ENCODE results near the gene BCL2L1. TPM values are rescaled to one million over a fixed set of nuclear protein-coding genes. Genes with fewer than 3 reads are reported as not detected.

BCL2L1 gene
- total RNA-seq, 2 experiments from 2014 or later: 57.1 to 58.8 TPM

DNA sequence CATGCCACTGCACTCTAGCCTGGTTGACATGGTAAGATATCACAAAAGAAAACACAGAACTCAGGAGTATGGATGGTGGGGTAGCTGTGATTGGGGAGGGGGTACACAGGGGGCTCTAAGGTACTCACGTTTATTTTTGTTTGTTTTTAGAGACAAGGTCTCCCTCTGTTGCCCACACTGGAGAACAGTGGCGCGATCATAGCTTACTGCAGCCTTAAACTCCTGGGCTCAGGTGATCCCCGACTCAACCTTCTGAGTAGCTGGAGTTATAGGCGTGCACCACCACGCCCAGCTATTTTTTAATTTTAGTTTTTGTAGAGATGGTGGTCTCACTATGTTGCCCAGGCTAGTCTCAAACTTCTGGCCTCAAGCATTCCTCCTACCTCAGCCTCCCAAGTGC is 29.3 kb downstream of the BCL2L1 start:
- ChIA-PET POLR2A (no interaction called here), CTCF (interaction anchor here (0.6 to 2.7 kb wide), 9 partner anchors 9 to 671 kb away, joined by 3 to 11 read pairs (median 3); no protein-coding TSS in a partner anchor)
- no peak overlapping the region for H3K4me3 Mint-ChIP-seq
- DNase-seq: no peak
- peaks cover 47% of the 10 kb centered on the region for H3K36me3 Mint-ChIP-seq (ENCODE audit: low read depth)
- no peaks in the 10 kb centered on the region for H3K9me3 Mint-ChIP-seq
- H3K27me3 Mint-ChIP-seq: no peaks in the 10 kb centered on the region
- peaks cover 56% of the 10 kb centered on the region for H3K4me1 Mint-ChIP-seq
- H3K27ac Mint-ChIP-seq: peak overlapping the region; percentile 41

DNA sequence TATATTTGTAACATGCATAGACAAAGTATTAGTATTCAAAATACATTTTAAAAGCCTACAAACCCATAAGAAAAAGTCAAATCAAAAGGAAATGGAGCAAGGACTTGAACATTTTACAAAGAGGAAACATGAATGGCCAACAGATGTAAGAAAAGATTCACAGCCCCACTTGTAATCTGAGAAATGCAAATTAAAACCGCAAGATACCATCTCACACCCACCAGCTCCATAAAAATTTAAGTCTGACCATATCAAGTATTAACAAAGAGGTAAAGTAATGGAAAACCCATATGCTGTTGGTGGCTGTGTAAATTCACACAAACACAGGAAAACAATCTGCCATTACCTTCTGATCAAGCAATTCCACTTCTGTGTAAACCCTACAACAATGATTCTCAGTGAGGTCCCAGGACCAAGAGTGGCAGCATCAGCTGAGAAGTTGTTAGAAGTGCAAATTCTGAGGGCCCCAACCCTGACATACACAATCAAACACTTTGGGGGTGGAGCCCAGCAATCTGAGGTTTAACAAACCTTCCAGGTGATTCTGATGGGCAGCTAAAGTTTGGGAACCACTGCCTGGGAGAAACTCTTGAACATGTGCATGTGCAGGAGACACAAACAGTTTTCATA is 30.9 kb downstream of the BCL2L1 start:
- no peaks in the 10 kb centered on the region for H3K27me3 Mint-ChIP-seq
- H3K4me3 Mint-ChIP-seq: no peak overlapping the region
- POLR2A ChIA-PET: interaction anchor here (0.8 kb wide), 1 partner anchor 17 kb away, joined by 3 read pairs; no protein-coding TSS in a partner anchor
- H3K27ac Mint-ChIP-seq: peak overlapping the region; percentile 70
- peaks cover 56% of the 10 kb centered on the region for H3K36me3 Mint-ChIP-seq (ENCODE audit: low read depth)
- H3K9me3 Mint-ChIP-seq: no peaks in the 10 kb centered on the region
- peaks cover 60% of the 10 kb centered on the region for H3K4me1 Mint-ChIP-seq
- CTCF ChIA-PET: interaction anchor here (1.5 to 2.7 kb wide), 3 partner anchors 8 to 79 kb away, joined by 5 to 11 read pairs (median 5); no protein-coding TSS in a partner anchor
- DNase-seq: no peak

DNA sequence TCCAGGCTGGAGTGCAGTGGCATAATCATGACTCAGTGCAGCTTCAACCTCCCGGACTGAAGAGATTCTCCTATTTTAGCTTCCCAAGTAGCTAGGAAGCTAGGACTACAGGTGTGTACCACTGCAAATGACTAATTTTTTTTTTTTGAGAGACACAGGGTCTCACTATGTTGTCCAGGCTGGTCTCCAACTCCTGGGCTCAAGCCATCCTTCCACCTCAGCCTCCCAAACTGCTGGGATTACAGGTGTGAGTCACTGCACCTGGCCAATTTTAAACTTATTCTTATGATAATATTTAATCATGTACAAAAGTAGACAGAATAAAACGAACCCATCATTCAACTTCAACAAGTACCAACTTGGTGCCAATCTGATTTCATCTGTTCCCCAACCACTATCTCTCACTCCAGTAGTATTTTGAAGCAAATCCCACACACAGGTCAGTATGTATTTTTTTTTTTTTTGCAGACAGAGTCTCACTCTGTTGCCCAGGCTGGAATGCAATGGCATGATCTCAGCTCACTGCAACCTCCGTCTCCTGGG is 32.5 kb downstream of the BCL2L1 start:
- Mint-ChIP-seq H3K9me3 (no peaks in the 10 kb centered on the region), H3K27ac (no peak overlapping the region), H3K4me3 (no peak overlapping the region), H3K36me3 (ENCODE audit: low read depth) (peaks cover 67% of the 10 kb centered on the region), H3K27me3 (no peaks in the 10 kb centered on the region), H3K4me1 (peaks cover 65% of the 10 kb centered on the region)
- ChIA-PET CTCF (interaction anchor here (0.6 to 1.3 kb wide), 3 partner anchors 15 to 1137 kb away, joined by 4 to 6 read pairs (median 6); no protein-coding TSS in a partner anchor), POLR2A (no interaction called here)
- no peak for DNase-seq

DNA sequence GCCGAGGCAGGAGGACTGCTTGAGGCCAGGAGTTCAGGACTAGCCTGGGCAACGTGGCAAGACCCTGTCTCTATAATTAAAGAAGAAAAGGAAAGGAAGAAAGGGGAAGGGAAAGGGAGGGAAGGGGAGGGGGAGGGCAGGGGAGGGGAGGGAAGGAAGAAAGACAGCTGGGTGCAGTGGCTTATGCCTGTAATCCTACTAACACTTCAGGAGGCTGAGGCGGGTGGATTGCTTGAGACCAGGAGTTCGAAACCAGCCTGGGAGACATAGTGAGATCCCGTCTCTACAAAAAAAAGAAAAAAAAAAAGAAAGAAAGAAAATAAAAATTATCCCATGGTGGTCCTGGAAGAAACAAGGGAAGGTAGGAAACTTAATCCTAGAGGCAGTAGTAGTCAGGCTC is 33.5 kb downstream of the BCL2L1 start:
- H3K4me3 Mint-ChIP-seq: no peak overlapping the region
- CTCF ChIA-PET: interaction anchor here (1.2 to 1.3 kb wide), 2 partner anchors 14 to 56 kb away, joined by 6 read pairs; no protein-coding TSS in a partner anchor
- H3K4me1 Mint-ChIP-seq: peaks cover 65% of the 10 kb centered on the region
- H3K9me3 Mint-ChIP-seq: no peaks in the 10 kb centered on the region
- peak overlapping the region; percentile 79 for H3K27ac Mint-ChIP-seq
- H3K36me3 Mint-ChIP-seq (ENCODE audit: low read depth): peaks cover 61% of the 10 kb centered on the region
- no peak for DNase-seq
- no peaks in the 10 kb centered on the region for H3K27me3 Mint-ChIP-seq
- POLR2A ChIA-PET: no interaction called here

DNA sequence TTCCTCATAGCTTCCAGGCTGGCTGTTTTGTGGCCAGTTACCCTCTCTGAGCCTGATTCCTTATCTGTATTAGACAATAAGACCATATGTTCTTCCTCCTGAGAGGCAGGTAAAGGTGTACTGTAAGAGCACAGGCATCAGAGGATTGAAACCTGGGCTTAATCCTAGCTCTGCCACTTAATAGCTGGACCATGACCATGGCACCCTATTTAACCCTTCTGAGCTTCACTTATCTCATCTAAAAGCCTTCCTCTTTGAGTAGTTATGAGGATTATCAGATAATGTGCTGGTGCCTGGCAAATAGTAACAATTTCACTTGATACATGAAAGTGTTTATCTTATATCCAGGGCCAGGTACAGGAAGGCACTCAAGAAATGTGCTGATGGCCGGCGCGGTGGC is 34.9 kb downstream of the BCL2L1 start:
- ChIA-PET CTCF (interaction anchor here (0.8 to 2.1 kb wide), 4 partner anchors 9 to 36 kb away, joined by 3 to 6 read pairs (median 4); no protein-coding TSS in a partner anchor), POLR2A (no interaction called here)
- Mint-ChIP-seq H3K9me3 (no peaks in the 10 kb centered on the region), H3K27me3 (no peaks in the 10 kb centered on the region), H3K27ac (no peak overlapping the region), H3K4me1 (peaks cover 70% of the 10 kb centered on the region), H3K36me3 (ENCODE audit: low read depth) (peaks cover 68% of the 10 kb centered on the region), H3K4me3 (no peak overlapping the region)
- DNase-seq: no peak

DNA sequence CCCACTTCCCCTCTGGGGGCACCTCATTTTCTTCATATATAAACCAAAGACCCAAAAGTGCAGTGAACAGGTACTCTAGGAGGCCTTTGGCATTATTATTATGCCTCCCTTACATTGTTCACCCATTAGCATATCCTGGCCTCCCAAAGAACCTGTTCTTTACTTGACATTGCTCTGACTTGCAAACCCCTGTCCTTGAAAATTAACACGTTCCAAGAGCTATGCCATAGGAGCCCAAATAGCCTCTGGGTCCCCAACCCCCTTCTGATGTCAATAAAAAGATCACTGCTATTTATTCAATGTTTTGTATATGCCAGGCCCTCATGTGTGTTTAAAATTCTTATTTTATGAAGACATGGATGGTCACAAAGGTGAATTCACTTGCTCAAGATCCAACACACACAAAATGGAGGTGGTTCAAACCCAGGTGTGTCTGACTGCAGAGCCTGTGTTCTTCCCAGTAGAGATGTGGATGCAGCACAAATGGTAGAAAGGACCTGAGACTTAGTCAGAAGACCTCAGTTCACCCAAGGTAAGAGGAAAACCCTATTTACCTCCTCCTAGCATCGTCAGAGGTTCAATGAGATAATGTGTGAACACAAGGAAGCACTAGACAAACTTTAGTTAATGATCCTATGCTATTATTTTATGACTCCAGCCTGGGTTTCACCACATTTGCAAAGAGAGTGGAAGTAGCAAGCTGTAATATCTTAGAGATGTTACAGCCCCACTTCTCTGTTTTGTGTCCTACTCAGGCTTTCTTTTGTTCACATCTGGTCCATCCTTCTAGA is 36.6 kb downstream of the BCL2L1 start:
- POLR2A ChIA-PET: interaction anchor here (0.6 to 0.7 kb wide), 2 partner anchors 18 to 855 kb away, joined by 4 to 7 read pairs; no protein-coding TSS in a partner anchor
- no peak overlapping the region for H3K4me3 Mint-ChIP-seq
- H3K36me3 Mint-ChIP-seq (ENCODE audit: low read depth): peaks cover 64% of the 10 kb centered on the region
- no peak for DNase-seq
- H3K4me1 Mint-ChIP-seq: peaks cover 72% of the 10 kb centered on the region
- H3K9me3 Mint-ChIP-seq: no peaks in the 10 kb centered on the region
- H3K27me3 Mint-ChIP-seq: no peaks in the 10 kb centered on the region
- peak overlapping the region; percentile 84 for H3K27ac Mint-ChIP-seq
- CTCF ChIA-PET: interaction anchor here (1.3 to 2.1 kb wide), 4 partner anchors 12 to 51 kb away, joined by 4 to 9 read pairs (median 6); no protein-coding TSS in a partner anchor

DNA sequence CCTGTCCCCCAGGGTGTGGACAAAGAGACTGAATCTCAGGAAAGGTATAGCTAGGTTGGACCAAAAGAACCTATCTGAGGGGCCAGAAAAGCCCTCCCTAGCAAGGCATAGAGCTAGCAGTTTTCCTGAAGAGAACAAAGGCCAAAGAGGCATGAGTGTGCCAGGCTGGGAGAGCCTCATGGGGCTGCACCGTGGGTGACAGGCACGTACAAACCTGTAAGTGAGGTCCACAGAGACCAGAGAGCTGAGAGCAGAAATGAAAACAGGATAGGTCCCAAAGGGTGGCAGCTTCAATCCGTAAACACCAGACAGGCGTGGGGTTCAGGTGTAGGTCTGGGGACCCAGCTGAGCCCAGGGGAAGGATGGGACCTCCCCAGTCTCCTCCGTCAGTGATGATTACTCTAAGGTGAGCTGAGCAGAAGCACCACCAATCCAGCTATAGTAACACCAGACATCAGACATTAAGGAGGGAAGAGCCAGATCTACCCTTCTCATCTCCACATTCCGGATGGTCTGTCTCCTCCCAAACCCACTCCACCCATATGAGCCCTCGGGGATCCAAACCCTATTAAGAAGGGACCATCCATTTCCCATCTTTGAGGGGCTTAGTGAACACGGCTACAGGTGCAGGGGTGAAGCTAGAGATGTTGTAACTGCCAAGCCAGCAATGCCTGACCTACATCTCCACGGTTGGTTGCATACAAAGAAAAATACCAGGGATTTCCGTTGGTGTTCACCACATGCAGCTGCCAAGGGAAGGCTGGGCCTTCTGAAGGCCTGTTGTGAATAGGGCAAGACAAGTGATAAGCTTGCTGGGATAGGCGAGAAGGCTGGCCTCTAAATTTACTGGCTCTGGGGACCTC is 38.3 kb downstream of the BCL2L1 start:
- ChIA-PET POLR2A (interaction anchor here (1.0 kb wide), 2 partner anchors 8 to 21 kb away, joined by 3 read pairs; no protein-coding TSS in a partner anchor), CTCF (interaction anchor here (0.7 to 2.4 kb wide), 14 partner anchors 8 to 50 kb away, joined by 3 to 13 read pairs (median 6); no protein-coding TSS in a partner anchor)
- Mint-ChIP-seq H3K27me3 (no peaks in the 10 kb centered on the region), H3K9me3 (no peaks in the 10 kb centered on the region), H3K4me3 (no peak overlapping the region), H3K4me1 (peaks cover 84% of the 10 kb centered on the region), H3K36me3 (ENCODE audit: low read depth) (peaks cover 69% of the 10 kb centered on the region), H3K27ac (peak overlapping the region; percentile 84)
- peak; percentile 28 for DNase-seq

DNA sequence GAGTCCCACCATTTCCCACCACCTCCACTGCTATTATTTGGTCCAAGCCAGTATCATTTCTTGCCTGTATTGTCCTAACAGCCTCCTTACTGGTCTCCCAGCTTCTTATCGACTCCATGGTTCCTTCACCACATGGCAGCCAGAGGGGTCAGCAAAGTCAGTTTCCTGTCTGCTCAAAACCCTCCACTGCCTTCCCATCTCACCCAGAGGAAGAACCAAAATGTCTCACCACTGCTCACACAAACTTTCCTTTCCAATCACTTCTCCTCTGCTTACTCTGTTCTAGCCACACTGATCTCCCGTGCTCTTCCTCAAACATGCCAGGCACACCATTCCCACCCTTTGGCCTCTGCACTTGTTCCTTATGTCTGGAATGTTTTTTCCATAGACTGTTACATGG is 39.7 kb downstream of the BCL2L1 start:
- H3K36me3 Mint-ChIP-seq (ENCODE audit: low read depth): peaks cover 74% of the 10 kb centered on the region
- no peak for DNase-seq
- CTCF ChIA-PET: interaction anchor here (2.2 to 2.4 kb wide), 2 partner anchors 10 to 27 kb away, joined by 6 read pairs; no protein-coding TSS in a partner anchor
- H3K4me3 Mint-ChIP-seq: no peak overlapping the region
- peak overlapping the region; percentile 72 for H3K27ac Mint-ChIP-seq
- peaks cover 90% of the 10 kb centered on the region for H3K4me1 Mint-ChIP-seq
- H3K9me3 Mint-ChIP-seq: no peaks in the 10 kb centered on the region
- no peaks in the 10 kb centered on the region for H3K27me3 Mint-ChIP-seq
- POLR2A ChIA-PET: no interaction called here

DNA sequence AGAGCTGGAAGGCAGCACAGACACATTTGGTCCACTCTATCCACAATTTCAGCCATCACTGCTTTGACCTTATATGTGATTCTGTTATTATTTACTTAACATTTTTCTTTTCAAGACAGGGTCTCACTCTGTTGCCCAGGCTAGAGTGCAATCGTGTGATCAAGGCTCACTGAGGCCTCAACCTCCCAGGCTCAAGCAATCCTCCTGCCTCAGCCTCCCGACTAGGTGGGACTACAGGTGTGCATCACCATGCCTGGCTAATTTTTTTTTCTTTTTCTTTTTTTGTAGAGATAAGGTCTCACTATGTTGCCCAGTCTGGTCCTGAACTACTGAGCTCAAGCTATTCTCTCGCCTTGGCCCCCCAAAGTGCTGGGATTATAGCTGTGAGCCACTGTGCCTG is 40.3 kb downstream of the BCL2L1 start:
- no peak overlapping the region for H3K27ac Mint-ChIP-seq

DNA sequence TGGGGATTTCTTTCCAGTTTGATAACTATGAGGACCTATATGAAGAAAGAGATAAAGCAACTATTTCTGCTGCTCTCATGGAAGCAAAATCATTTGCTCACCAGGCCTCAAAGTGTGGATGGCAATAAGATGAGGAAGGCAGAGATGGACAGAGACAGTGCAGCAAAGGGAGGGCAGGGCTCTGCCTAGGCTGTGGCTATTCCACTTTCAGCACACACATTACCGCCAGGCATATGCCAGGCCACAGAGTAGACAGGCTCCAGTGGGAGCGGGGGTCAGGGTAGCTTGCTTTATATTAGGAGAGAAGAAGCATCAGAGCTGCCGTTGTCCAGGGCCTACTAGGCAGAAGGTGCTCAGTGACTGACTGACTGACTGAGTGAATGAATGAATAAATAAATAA is 40.9 kb downstream of the BCL2L1 start:
- ChIA-PET POLR2A (no interaction called here), CTCF (interaction anchor here (0.5 to 2.2 kb wide), 3 partner anchors 11 to 42 kb away, joined by 3 to 6 read pairs (median 4); no protein-coding TSS in a partner anchor)
- Mint-ChIP-seq H3K9me3 (no peaks in the 10 kb centered on the region), H3K27me3 (no peaks in the 10 kb centered on the region), H3K4me3 (no peak overlapping the region), H3K4me1 (peaks cover 89% of the 10 kb centered on the region), H3K36me3 (ENCODE audit: low read depth) (peaks cover 73% of the 10 kb centered on the region), H3K27ac (peak overlapping the region; percentile 73)
- DNase-seq: no peak

More for the DNA sequence above, 40.3 kb downstream of the BCL2L1 start:
- ChIA-PET POLR2A (no interaction called here), CTCF (interaction anchor here (0.5 to 2.2 kb wide), 3 partner anchors 11 to 41 kb away, joined by 3 to 6 read pairs (median 4); no protein-coding TSS in a partner anchor)
- Mint-ChIP-seq H3K36me3 (ENCODE audit: low read depth) (peaks cover 76% of the 10 kb centered on the region), H3K4me1 (peaks cover 91% of the 10 kb centered on the region), H3K4me3 (no peak overlapping the region), H3K9me3 (no peaks in the 10 kb centered on the region), H3K27me3 (no peaks in the 10 kb centered on the region)
- DNase-seq: no peak

DNA sequence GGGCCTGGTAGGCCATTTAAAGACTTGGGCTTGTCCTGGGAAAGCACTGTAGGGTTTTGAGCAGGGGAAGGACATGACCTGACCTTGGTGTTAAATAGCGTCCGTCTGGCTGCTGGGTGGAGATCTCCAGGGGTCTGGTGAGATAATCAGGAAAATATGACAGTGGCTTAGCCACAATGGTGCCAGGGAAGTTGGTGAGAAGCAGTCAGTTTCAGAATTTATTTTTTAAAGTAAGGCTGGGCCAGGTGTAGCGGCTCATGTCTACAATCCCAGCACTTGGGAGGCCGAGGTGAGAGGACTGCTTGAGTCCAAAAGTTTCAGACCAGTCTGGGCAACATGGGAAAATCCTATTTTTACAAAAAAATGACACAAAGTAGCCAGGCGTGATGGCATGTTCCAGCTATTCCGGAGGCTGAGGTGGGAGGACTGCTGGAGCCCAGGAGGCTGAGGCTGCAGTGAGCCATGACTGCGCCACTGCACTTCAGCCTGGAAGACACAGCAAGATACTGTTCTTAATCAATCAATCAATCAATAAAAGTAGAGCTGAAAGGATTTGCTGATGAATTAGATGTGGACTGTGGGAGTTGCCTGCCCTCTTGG is 41.4 kb downstream of the BCL2L1 start:
- Mint-ChIP-seq H3K4me3 (no peak overlapping the region), H3K9me3 (no peaks in the 10 kb centered on the region), H3K4me1 (peaks cover 89% of the 10 kb centered on the region), H3K27ac (peak overlapping the region; percentile 73), H3K36me3 (ENCODE audit: low read depth) (peaks cover 73% of the 10 kb centered on the region), H3K27me3 (no peaks in the 10 kb centered on the region)
- POLR2A ChIA-PET: no interaction called here
- CTCF ChIA-PET: interaction anchor here (1.3 to 2.2 kb wide), 2 partner anchors 12 to 42 kb away, joined by 4 to 6 read pairs; no protein-coding TSS in a partner anchor
- DNase-seq: no peak

Measured in activated CD4-positive, alpha-beta T cell treated with anti-CD3 and anti-CD28 coated beads, Interleukin-2, amount 10 ng/mL, durations not matched to agents 7 days and 5 days (primary cell).